HG03558 (cell line): ENCODE measurements around the gene PLTP.
"Not testable (repeated sequence)": the region's sequence is repeated elsewhere in the genome, so short reads cannot be mapped to it uniquely, and the experiment has no call there.

Source experiments
- ATAC-seq: cut with Tn5 transposase; IDR thresholded peaks from one replicate; pipeline ENCODE4 v1.9.1; 2021; ENCODE audit warnings: moderate number of reproducible peaks; ENCODE audit not compliant: unreplicated experiment; ENCODE audit errors: extremely low read depth

Gene PLTP

DNA sequence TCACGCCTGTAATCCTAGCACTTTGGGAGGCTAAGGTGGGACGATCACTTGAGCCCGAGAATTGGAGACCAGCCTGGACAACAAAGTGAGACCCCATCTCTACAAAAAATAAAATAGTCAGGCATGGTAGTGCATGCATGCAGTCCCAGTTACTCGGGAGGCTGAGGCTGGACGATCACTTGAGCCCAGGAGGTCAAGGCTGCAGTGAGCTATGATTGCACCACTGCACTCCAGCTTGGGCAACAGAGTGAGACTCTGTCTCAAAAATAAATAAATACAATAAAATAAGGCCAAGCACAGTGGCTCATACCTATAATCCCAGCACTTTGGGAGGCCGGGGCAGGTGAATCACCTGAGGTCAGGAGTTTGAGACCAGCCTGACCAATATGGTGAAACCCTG lies 10.6 kb downstream of the PLTP start:
- not testable (repeated sequence) for ATAC-seq

DNA sequence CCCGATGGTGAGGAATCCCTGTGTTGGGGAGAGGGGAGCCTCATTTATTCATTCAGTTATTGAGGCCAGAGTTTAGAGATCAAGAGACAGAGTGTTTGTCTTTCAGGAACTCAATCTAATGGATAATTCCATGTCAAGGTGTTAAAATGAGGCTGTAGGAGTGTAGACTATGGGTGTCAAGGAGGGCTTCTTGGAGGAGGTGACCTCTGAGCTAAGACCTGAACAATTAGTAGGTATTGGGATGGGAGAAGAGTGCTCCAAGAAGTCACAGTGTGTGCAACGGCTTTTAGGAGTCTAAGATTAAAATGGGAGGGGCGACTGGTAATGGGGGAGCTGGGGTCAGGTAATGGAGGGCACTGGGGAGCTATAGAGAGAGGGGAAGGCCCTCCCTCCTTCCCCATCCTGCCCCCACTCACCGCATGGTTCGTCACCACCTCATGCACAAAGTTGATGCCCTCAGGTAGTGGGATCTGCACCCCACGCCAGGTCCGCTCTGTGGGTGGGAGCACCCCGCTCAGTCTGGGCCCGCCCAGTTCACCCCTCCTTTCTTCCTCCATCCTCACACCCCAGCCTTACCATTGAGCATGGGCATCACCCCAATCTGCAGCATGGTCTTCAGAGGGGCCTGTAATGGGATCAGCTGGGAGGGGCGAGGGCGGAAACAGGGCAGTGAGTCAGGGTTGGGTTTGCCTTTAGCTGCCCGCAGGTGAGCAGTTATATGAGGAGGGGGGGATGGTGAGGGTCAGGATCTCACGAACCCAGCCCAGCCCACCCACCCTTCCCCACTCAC lies 12.7 kb downstream of the PLTP start:
- ATAC-seq = no peak

DNA sequence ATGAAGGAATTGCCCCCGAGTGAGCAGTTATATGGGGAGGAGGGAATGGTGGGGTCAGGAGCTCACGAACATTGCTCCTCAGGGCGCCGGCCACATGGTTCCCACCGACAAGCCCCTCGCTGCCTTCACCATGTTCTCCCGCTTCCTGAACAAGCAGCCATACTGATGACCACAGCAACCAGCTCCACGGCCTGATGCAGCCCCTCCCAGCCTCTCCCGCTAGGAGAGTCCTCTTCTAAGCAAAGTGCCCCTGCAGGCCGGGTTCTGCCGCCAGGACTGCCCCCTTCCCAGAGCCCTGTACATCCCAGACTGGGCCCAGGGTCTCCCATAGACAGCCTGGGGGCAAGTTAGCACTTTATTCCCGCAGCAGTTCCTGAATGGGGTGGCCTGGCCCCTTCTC lies 13.7 kb downstream of the PLTP start:
- no peak for ATAC-seq

DNA sequence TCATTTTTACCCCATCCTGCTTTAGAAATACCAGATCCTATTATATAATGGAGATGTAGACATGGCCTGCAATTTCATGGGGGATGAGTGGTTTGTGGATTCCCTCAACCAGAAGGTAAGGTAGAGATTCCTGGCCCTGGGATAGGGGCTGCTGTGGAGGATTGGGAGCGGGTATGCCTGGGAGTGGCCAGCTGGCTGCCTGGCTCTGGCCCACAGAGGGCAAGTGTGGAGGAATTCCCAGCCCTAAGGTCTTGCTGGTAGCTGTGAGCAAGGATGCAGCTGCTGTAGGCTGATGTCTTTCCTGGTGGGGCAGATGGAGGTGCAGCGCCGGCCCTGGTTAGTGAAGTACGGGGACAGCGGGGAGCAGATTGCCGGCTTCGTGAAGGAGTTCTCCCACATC lies 14.3 kb downstream of the PLTP start:
- no peak for ATAC-seq

DNA sequence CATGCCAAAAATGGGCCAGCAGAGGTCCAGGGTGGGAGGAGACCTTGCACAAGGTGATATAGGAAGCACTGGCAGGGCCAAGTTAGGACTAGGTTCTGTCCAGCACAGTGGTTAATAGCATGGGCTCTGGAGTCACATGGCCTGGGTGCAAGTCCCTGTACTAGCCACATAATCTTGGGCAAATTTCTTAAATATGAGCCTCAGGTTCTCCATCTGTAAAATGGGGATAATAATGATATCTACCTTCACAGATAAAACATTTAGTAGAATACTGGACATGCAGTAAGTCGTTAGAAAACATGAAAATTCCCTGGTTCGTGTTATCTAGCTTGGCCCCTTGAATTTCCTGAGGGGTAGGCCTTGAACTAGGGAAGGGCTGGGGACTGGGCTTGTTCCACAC lies 14.7 kb downstream of the PLTP start:
- no peak for ATAC-seq

DNA sequence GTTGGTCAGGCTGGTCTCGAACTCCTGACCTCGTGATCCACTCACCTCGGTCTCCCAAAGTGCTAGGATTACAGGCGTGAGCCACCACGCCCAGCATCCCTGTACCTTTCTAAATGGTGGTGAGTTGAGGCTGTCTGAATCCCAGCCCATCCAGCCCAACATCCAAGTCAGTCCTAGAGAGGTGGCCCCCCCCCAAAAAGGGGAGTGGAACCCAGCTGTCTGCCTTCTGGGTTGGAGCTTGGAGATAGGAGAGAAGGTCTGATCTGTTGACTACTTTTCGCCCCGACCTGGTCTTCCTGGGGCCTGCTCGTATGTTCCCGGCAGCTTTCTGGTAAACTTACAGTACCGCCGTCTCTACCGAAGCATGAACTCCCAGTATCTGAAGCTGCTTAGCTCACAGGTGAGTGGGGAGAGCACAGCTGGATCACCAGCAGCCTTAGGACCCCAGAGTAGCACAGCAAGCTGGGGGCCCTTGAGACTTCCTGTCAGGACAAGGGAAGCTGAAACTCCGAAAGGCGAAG lies 15.3 kb downstream of the PLTP start:
- no peak for ATAC-seq

DNA sequence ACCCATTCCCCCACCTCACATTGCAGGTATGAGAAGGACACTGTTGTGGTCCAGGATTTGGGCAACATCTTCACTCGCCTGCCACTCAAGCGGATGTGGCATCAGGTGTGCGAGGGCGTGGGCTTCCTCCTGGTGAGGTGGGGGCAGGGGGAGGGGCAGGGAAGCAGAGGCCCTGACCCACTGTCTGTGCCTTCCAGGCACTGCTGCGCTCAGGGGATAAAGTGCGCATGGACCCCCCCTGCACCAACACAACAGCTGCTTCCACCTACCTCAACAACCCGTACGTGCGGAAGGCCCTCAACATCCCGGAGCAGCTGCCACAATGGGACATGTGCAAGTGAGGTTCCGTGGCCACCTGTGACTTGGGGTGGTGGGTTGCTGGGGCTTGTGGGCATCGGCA lies 17.2 kb downstream of the PLTP start:
- ATAC-seq = no peak

DNA sequence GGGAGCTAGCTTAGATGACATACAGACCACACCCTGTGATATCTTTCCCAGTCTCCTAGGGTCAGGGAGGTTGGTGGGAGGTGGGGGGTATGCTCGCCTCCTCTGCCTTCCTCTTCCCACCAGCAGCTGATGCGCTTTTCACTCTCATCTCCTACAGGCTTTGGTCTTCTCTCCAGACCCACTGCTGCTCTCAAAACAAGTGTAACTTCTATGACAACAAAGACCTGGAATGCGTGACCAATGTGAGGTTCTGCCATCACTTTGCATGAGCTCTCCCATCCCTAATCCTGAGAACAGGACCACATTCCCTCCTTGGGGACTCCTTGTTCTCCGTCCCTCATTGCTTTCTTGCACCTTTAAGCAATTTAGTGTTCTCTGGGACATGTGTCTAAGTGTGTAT lies 18.1 kb downstream of the PLTP start:
- no peak for ATAC-seq

DNA sequence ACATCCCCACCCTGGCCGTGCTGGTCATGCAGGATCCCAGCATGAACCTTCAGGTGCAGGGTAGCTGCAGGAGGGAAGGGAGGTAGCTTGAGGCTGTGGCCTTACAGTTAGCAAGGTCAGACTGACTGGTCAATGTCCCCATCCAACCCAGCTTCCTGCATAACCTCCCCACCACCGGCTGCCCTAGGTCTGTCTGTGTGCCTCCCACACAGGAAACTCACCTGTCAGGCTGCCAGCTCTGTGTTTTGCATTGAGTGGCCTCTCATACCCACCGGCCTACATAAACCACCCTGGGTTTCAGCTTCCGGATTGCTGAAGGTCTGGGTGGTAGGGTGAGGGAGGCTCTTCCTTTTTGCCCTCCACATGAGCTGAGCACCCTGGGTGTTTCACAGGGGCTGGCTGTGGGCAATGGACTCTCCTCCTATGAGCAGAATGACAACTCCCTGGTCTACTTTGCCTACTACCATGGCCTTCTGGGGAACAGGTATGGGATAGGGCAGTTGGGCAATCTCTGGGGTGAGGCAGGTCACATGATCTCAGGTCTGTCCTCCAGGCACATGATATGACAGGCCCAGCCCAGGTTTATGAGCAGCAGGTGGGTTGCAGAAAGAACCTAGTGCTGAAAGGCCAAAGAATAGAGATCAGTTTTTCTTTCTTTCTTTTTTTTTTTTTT lies 19.0 kb downstream of the PLTP start:
- no peak for ATAC-seq

DNA sequence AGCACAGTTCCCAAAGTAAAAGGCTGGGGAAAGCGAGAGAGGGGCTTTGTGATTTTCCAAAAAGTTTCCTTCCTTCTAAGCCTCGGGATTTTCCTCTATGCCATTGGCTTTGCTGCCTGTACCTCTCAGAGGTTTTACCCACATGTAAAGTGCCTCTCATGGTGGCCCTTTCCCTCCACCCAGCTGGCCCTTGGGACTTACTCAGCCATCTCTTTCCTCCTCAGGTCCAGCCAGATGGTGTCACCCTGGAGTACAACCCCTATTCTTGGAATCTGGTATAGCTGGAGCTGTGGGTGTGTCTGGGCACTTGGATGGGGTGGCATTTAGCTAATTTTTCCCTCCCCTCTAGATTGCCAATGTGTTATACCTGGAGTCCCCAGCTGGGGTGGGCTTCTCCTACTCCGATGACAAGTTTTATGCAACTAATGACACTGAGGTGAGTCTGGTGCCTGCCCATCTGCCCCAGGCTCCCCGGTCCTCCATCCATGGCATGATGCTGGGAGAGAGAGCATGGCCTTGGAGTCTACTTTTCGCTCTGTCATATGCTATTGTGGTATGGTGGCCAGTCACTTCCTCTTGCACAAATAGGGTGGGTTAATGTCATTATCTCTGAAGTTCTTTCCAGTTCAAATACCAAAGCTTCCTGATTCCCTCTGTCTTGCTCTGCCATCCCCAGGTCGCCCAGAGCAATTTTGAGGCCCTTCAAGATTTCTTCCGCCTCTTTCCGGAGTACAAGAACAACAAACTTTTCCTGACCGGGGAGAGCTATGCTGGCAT lies 19.7 kb downstream of the PLTP start:
- ATAC-seq = no peak

DNA sequence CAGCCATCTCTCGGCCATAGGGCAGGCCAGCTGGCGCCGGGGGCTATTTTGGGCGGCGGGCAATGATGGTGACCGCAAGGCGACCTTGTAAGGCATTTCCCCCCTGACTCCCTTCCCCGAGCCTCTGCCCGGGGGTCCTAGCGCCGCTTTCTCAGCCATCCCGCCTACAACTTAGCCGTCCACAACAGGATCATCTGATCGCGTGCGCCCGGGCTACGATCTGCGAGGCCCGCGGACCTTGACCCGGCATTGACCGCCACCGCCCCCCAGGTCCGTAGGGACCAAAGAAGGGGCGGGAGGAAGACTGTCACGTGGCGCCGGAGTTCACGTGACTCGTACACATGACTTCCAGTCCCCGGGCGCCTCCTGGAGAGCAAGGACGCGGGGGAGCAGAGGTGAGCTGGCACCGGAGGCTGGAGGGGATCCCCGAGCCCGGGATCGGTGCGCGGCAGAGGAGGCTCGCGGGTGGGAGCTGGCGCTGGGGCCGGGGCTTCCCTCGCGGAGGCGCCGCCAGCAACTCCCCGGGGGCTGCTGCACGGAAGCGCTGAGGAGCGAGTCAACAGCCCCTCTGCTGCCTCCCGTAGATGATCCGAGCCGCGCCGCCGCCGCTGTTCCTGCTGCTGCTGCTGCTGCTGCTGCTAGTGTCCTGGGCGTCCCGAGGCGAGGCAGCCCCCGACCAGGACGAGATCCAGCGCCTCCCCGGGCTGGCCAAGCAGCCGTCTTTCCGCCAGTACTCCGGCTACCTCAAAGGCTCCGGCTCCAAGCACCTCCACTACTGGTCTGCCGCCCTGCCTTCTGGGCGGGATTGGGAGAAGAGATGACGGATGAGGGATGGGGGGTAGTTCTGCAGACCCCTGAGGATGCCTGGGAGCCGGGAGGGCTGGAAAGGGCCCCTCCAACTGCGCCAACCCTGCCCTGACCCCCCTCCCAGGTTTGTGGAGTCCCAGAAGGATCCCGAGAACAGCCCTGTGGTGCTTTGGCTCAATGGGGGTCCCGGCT lies 20.7 kb downstream of the PLTP start, which contains the start of the genes CTSA and NEURL2:
TSS of gene CTSA (plus strand) at position 351 of the 999 bp plus-strand sequence. CDS start at position 585, 234 bp downstream.
TSS of gene NEURL2 (minus strand) at position 224 of the 999 bp plus-strand sequence. CDS start at position 7, 217 bp downstream.
- no peak for ATAC-seq

DNA sequence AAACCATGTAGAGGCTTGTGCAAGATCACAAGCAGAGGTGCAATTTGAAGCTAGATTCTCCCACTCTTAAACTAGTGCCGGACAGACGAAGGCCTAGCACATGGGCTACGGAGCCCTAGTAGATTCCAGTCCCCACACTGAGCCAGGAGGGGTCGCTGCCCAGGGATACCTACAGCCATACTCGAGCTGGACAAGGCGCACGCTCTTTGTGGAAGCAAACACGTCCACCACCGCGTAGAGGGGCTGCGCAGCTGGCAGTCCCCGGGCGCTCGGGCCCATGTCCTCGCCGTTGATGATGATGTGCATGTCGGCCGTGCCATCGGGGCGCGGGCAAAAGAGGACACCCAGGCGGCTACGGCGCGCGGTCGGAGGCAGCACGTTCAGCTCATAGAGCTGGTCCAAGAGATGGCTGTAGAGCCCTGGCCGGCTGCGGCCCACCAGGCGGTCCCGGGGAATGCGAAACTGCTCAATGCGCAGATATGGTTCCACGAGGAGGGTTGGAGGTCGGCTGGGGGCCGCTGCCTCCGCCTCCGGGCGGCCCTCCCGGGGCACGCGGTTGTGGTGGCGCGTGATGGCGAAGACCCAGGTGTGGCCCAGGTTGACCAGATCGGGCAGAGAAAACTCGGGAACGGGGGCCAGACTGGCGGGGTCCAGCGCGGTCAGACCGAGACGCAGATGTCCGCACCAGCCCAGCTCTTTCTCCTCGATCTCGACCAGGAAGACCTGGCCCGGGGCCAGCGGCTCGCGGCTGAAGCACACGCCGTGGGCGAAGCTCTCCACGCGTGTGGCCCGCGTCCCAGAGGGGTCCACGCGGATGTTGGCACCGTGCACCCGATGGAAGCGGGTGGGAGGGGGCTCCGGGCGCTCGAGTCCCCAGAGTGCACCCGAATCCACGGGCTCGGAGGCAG lies 21.6 kb downstream of the PLTP start:
- ATAC-seq = no peak

DNA sequence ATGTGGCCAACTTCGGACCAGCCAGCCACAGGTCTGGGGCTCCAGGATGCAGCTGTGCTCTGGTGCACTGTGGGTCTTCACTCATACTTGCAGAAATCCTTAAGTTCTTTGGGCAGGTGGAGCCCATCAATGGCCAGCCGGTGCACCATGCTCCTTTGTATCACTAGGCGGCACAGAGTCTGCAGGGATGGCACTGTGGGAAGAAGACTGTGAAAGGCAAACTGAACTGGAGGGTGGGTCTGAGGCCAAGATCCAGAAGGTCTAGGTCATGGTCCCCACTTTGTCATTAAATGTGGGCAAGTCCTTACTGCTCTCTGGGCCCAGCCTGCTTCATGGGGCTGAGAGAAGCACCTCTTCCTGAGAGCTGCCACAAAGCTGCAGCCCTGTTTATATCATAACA lies 23.3 kb downstream of the PLTP start:
- ATAC-seq = no peak

DNA sequence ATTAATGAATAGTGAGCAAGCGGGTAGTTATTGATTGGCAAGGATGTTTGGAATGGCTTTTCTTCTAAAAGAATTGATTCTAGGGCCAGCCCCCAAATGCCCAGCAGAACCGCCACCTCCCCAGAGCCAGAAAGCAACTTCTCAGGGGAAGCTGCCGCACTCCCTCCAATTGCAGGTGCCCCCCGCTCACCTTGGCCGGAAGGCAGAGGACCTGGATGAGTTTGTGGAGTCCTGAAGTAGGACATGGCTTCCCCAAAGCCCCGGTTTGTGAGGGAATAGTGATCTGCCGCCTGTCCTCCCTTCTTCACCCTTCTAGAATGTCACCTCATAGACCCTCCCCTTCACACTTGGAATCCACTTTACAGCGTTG lies 24.6 kb downstream of the PLTP start, which contains the start of gene SPATA25:
TSS of gene SPATA25 (minus strand) at position 277 of the 370 bp plus-strand sequence. CDS start at position 245, 32 bp downstream.
- ATAC-seq = no peak

DNA sequence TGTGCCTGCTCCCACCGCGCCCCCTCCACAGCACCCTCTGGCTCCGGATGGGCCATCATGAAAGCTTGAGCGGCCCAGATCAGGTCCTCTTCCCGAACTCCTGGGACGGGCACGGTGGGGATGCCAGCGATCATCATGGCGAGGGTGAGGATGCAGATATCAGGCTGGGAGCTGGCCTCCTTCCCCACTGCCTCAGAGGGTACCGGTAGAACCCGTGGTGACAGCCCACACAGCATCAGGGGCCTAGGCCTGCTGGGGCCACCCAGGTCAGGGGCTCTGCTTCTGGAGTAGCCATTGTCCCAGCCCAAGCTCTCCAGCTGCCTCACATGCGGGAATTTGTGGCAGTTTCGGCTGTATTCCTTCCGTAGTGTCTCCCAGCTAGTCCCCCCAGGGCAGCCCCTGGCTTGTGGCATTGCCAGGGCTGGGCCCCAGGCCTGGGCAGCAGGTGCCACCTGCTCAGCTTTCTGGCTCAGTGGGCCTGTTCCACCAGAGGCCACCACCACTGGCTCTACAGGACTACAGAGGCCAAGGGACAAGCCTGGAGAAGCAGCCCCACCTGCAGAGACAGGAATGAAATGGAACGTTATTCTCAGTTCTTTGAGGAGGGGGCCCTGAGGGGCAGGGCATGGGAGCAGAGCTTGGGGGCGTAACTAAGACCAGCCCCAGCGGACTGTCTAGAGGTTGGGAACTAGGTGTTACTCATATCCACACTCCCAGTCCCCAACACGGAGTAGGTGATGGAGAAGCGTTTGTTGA lies 25.2 kb downstream of the PLTP start:
- no peak for ATAC-seq

DNA sequence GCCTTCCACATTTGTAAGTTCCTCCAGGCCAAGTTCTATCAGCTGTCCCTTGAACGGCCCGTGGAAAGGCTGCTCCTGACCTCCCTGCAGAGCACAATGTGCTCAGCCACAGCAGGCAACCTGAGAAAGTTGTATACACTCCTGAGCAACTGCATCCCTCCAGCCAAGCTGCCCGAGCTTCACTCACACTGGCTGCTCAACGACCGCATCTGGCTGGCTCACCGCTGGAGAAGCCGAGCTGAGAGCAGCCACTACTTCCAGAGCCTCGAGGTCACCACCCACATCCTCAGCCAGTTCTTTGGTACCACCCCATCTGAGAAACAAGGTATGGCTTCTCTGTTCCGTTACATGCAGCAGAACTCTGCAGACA lies 28.9 kb downstream of the PLTP start:
- ATAC-seq = no peak

DNA sequence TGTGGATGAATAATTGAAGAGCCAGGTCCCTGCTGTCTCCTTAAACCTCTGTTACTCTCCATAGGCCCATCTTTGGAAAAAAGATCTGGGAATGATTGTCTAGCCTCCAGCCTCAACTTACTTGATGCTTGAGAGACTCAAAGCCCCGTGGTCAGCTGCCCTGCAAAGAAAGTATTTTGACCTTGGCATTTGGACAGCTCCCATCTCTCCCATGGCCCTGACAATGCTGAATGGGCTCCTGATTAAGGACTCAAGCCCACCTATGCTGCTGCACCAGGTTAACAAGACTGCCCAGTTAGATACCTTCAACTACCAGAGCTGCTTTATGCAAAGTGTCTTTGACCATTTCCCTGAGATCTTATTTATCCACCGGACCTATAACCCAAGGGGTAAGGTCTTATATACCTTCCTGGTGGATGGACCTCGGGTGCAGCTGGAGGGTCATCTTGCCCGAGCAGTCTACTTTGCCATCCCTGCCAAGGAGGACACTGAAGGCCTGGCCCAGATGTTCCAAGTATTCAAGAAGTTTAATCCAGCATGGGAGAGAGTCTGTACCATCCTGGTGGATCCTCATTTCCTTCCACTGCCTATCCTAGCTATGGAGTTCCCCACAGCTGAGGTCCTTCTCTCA lies 29.4 kb downstream of the PLTP start:
- no peak for ATAC-seq
